GM23338 (cell line): ENCODE measurements around the gene CFAP58. TPM values are rescaled to one million over a fixed set of nuclear protein-coding genes. Genes with fewer than 3 reads are reported as not detected.

Experiments
- ATAC-seq: fragments of 200-7000 bp; cut with Tn5 transposase; 3 replicates; pipeline ENCODE4 v1.9.1; 2020
- DNase-seq: peaks from one replicate; pipeline ENCODE4 v3.0.0-alpha.2; 2015; ENCODE audit warnings: low spot score
- H2AFZ ChIP-seq: fragments of 200-600 bp; sonication (generic); 2 replicates; pipeline ENCODE4 v1.8.0; 2016; ENCODE audit warnings: antibody characterized with exemption, mild to moderate bottlenecking, moderate library complexity
- H3F3A ChIP-seq: fragments of 200-600 bp; sonication (generic); replicated peaks from 2 replicates; pipeline ENCODE4 v1.8.0; 2017; ENCODE audit warnings: antibody characterized with exemption, mixed run types, low read depth
- H3K27ac ChIP-seq: fragments of 200-600 bp; sonication (generic); 2 replicates; pipeline ENCODE4 v1.6.1; 2016; ENCODE audit warnings: low read depth
- H3K27me3 ChIP-seq: fragments of 200-600 bp; sonication (generic); 2 replicates; pipeline ENCODE4 v1.8.0; 2016; ENCODE audit warnings: mild to moderate bottlenecking, mixed run types, moderate library complexity; ENCODE audit not compliant: insufficient read depth
- H3K36me3 ChIP-seq: fragments of 200-600 bp; sonication (generic); 2 replicates; pipeline ENCODE4 v1.8.0; 2016; ENCODE audit warnings: mild to moderate bottlenecking; ENCODE audit not compliant: insufficient read depth
- H3K4me1 ChIP-seq: fragments of 200-600 bp; sonication (generic); 2 replicates; pipeline ENCODE4 v1.8.0; 2016; ENCODE audit warnings: mild to moderate bottlenecking, moderate library complexity; ENCODE audit not compliant: insufficient read depth
- H3K4me2 ChIP-seq: fragments of 200-600 bp; sonication (generic); 2 replicates; pipeline ENCODE4 v1.7.1; 2017; ENCODE audit warnings: mixed run types
- H3K4me3 ChIP-seq: fragments of 200-600 bp; sonication (generic); 2 replicates; pipeline ENCODE4 v1.6.1; 2016; ENCODE audit warnings: mixed run types
- H3K79me2 ChIP-seq: fragments of 200-600 bp; sonication (generic); replicated peaks from 2 replicates; pipeline ENCODE4 v1.8.0; 2017; ENCODE audit warnings: mild to moderate bottlenecking; ENCODE audit not compliant: insufficient read depth
- H3K9me2 ChIP-seq: fragments of 200-600 bp; sonication (generic); 2 replicates; pipeline ENCODE4 v1.8.0; 2017; ENCODE audit not compliant: insufficient read depth
- H4K20me1 ChIP-seq: fragments of 200-600 bp; sonication (generic); replicated peaks from 2 replicates; pipeline ENCODE4 v1.8.0; 2017; ENCODE audit warnings: mild to moderate bottlenecking; ENCODE audit not compliant: insufficient read depth
- H3K27ac Mint-ChIP-seq: 2 replicates; pipeline ENCODE4 v1.8.0; 2020; ENCODE audit warnings: inconsistent platforms, mild to moderate bottlenecking, moderate library complexity, mixed read lengths
- H3K27me3 Mint-ChIP-seq: 3 replicates; pipeline ENCODE4 v1.8.0; 2022; ENCODE audit warnings: low read depth, mild to moderate bottlenecking, moderate library complexity, mixed read lengths, inconsistent platforms; ENCODE audit not compliant: insufficient read depth, poor library complexity
- H3K36me3 Mint-ChIP-seq: 3 replicates; pipeline ENCODE4 v1.8.0; 2021; ENCODE audit warnings: low read depth, mild to moderate bottlenecking, inconsistent platforms, moderate library complexity, mixed read lengths
- H3K4me1 Mint-ChIP-seq: 3 replicates; pipeline ENCODE4 v1.8.0; 2020; ENCODE audit warnings: mild to moderate bottlenecking, inconsistent platforms, mixed read lengths
- H3K4me3 Mint-ChIP-seq: 3 replicates; pipeline ENCODE4 v1.8.0; 2021; ENCODE audit warnings: moderate library complexity, mild to moderate bottlenecking, inconsistent platforms, mixed read lengths
- H3K9me3 Mint-ChIP-seq: 3 replicates; pipeline ENCODE4 v1.8.0; 2020; ENCODE audit warnings: moderate library complexity, mild to moderate bottlenecking, inconsistent platforms, mixed read lengths
- CREB1 ChIP-seq: fragments of 250-450 bp; sonication (Bioruptor Pico); IDR thresholded peaks from 2 replicates; pipeline ENCODE4 v1.5.0; 2020; ENCODE audit warnings: low read depth, mild to moderate bottlenecking, moderate library complexity
- EZH2 ChIP-seq: fragments of 200-600 bp; sonication (generic); IDR thresholded peaks from one replicate; pipeline ENCODE4 v1.8.0; 2017; ENCODE audit warnings: antibody characterized with exemption, mild to moderate bottlenecking, low read depth; ENCODE audit not compliant: unreplicated experiment
- NANOG ChIP-seq: IDR thresholded peaks from 2 replicates; pipeline ENCODE4 v1.6.1; 2016; ENCODE audit warnings: antibody characterized with exemption, borderline replicate concordance
- STAT1 ChIP-seq: IDR thresholded peaks from one replicate; pipeline ENCODE4 v1.6.1; 2016; ENCODE audit warnings: antibody characterized with exemption; ENCODE audit not compliant: unreplicated experiment
- ZNF114 ChIP-seq: fragments of 250-450 bp; sonication (Bioruptor Pico); IDR thresholded peaks from 2 replicates; pipeline ENCODE4 v1.5.0; 2020; ENCODE audit warnings: mild to moderate bottlenecking, moderate library complexity
- polyA plus RNA-seq: library from polyadenylated mRNA; unstranded; fragments of >200 nt; fragmentation: Nextera tagmentation; extraction: Ambion mirVana; gene quantifications from 2 replicates; pipeline ENCODE4 v1.2.1, GENCODE V29; 2016
- total RNA-seq: library from RNA; depleted of rRNA; stranded (reverse); fragments of >200 nt; shearing (Covaris generic); gene quantifications from 2 replicates; pipeline ENCODE4 v1.2.3, GENCODE V29; 2014
- TF ChIP-seq, protein P1 (sequence below), 2 experiments: fragments of 200-600 bp in 1 of 2; sonication (generic) in 1 of 2; conservative IDR thresholded peaks; 2 replicates each; pipeline versions ENCODE4 v1.5.1 to v1.6.1; 2016 to 2017; ENCODE audit warnings: antibody characterized with exemption in 2 of 2, low read depth in 2 of 2, mild to moderate bottlenecking in 2 of 2, moderate library complexity in 1 of 2

CFAP58 gene
- total and polyA plus RNA-seq, 2 experiments from 2014 or later: 0.63 to 0.89 TPM

DNA sequence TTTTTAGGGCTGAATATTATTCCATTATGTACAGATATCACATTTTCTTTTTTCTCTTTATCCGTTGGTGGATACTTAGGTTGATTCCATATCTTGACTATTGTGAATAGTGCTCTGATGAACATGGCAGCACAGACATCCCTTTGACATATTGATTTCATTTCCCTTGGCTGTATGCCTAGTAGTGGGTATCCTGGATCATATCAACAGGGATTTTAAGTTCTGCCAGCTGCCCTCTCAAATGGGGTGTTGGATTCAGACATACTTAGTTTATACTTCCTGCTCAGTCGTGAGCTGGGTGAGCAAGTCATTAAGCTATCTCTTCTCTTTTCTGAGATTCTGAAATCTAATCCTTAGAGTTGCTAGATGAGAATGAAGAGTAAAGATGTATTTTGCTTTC lies 147.8 kb downstream of the CFAP58 start:
- H3K4me2 ChIP-seq: no peak overlapping the region
- DNase-seq (no peak), ATAC-seq (no peak)
- H3K79me2 ChIP-seq: no peaks in the 10 kb centered on the region
- no peak overlapping the region for H3K27ac Mint-ChIP-seq
- H3K4me1 ChIP-seq: no peaks in the 10 kb centered on the region
- H3F3A ChIP-seq: no peaks in the 10 kb centered on the region
- TF ChIP-seq CREB1 (CRISPR knock-in tag) (no peak), STAT1 (no peak), EZH2 (no peak), ZNF114 (CRISPR knock-in tag) (no peak), NANOG (no peak)
- TF ChIP-seq, protein P1, sequence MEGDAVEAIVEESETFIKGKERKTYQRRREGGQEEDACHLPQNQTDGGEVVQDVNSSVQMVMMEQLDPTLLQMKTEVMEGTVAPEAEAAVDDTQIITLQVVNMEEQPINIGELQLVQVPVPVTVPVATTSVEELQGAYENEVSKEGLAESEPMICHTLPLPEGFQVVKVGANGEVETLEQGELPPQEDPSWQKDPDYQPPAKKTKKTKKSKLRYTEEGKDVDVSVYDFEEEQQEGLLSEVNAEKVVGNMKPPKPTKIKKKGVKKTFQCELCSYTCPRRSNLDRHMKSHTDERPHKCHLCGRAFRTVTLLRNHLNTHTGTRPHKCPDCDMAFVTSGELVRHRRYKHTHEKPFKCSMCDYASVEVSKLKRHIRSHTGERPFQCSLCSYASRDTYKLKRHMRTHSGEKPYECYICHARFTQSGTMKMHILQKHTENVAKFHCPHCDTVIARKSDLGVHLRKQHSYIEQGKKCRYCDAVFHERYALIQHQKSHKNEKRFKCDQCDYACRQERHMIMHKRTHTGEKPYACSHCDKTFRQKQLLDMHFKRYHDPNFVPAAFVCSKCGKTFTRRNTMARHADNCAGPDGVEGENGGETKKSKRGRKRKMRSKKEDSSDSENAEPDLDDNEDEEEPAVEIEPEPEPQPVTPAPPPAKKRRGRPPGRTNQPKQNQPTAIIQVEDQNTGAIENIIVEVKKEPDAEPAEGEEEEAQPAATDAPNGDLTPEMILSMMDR (conservative IDR thresholded peaks at IDR 0.05; ENCODE audit: low read depth in 2 of 2): no peak
- H3K9me2 ChIP-seq: no peaks in the 10 kb centered on the region
- no peak overlapping the region for H3K4me3 ChIP-seq
- no peak overlapping the region for H2AFZ ChIP-seq
- H3K27ac ChIP-seq: no peak overlapping the region
- no peak overlapping the region for H3K4me3 Mint-ChIP-seq
- no peaks in the 10 kb centered on the region for H3K27me3 ChIP-seq
- peaks cover 2% of the 10 kb centered on the region for H3K27me3 Mint-ChIP-seq
- H4K20me1 ChIP-seq: no peaks in the 10 kb centered on the region
- peaks cover 5% of the 10 kb centered on the region; the same call in 1 of the 3 replicates for H3K9me3 Mint-ChIP-seq
- no peaks in the 10 kb centered on the region; the same call in 2 of the 3 replicates for H3K36me3 Mint-ChIP-seq
- peaks cover 21% of the 10 kb centered on the region for H3K4me1 Mint-ChIP-seq
- no peaks in the 10 kb centered on the region for H3K36me3 ChIP-seq

DNA sequence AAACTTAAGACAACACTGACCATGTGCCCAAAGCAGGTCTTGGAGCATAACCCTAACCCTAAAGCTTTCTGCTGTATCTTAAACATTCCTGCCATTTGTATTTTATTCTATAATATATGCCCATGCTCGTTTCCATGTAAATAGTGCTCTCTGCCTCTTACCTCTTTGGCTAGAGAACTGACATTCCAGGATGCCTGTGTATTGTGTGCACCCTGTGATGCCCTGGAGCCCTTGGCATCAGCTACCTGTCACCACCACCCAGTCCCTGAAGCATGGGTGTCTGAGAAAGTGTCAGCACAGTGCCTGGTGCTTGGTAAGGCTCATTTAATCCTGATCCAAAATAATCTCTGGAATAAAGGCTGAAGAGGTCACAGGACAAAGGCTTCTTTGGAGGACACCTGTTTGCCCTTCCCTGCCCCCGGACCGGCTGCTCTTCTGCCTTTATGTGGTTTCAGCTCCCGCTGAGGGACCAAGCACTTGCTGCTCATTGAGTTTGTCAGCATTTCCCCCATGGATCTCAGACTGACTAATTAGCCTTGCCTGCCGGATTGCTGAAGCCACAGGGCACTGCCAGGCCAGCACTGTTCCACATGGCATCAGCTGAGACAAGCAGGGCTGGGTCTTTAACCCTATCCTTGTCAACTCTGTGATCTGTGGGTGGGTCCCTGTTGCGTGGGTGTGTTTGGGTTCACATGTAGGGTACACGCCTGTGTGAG lies 148.4 kb downstream of the CFAP58 start:
- TF ChIP-seq, protein P1 (conservative IDR thresholded peaks at IDR 0.05; ENCODE audit: low read depth in 2 of 2): no peak
- no peak for TF ChIP-seq NANOG
- ATAC-seq: peak; percentile 51

More for the DNA sequence above, 148.4 kb downstream of the CFAP58 start:
- Histone ChIP-seq H3K27ac (no peak overlapping the region), H3K4me3 (no peak overlapping the region), H3K4me2 (no peak overlapping the region), H3K79me2 (no peaks in the 10 kb centered on the region), H3K9me2 (no peaks in the 10 kb centered on the region), H3K27me3 (no peaks in the 10 kb centered on the region), H3K4me1 (no peaks in the 10 kb centered on the region), H4K20me1 (no peaks in the 10 kb centered on the region), H2AFZ (peak overlapping the region; percentile 28; the same call in 1 of the 2 replicates), H3F3A (no peaks in the 10 kb centered on the region), H3K36me3 (no peaks in the 10 kb centered on the region)
- Mint-ChIP-seq H3K27me3 (peaks cover 2% of the 10 kb centered on the region), H3K4me3 (no peak overlapping the region), H3K4me1 (peaks cover 21% of the 10 kb centered on the region), H3K9me3 (no peaks in the 10 kb centered on the region; the same call in 2 of the 3 replicates), H3K36me3 (no peaks in the 10 kb centered on the region), H3K27ac (no peak overlapping the region)
- no peak for DNase-seq
